GM12878 (cell line): ENCODE results near the gene PKP2. TPM values are rescaled to one million over a fixed set of nuclear protein-coding genes. Genes with fewer than 3 reads are reported as not detected.

Experiments
- ATAC-seq: fragments of 200-7000 bp; cut with Tn5 transposase; 3 replicates; pipeline ENCODE4 v1.9.1; 2020; ENCODE audit warnings: mild to moderate bottlenecking, moderate library complexity
- BruUV-seq: library from RNA; stranded (reverse); fragments of 400-500 nt; replicated peaks from 2 replicates; lab custom pipeline; 2021; lab: Mats Ljungman, UMichigan
- CTCF ChIA-PET: fragments of 300-600 bp; sonication (Branson Sonifier 250); formaldehyde crosslinking; extraction: SDS; loops from one replicate; lab custom pipeline; 2021; ENCODE audit warnings: inconsistent platforms; lab: Yijun Ruan, JAX
- POLR2A ChIA-PET: fragments of 350-600 bp; formaldehyde crosslinking; extraction: SDS; loops from one replicate; lab custom pipeline; 2021; ENCODE audit warnings: inconsistent platforms; lab: Charles Lee
- RAD21 ChIA-PET: fragments of 300-600 bp; sonication (Branson Sonifier 250); formaldehyde crosslinking; loops from one replicate; lab custom pipeline; 2023; ENCODE audit warnings: antibody characterized with exemption; ENCODE audit not compliant: unreplicated experiment; lab: Charles Lee
- SMC1A ChIA-PET: fragments of 300-600 bp; sonication (Branson Sonifier 250); formaldehyde crosslinking; loops from one replicate; lab custom pipeline; 2023; ENCODE audit not compliant: unreplicated experiment, uncharacterized antibody; lab: Charles Lee
- DNase-seq: peaks from one replicate; pipeline ENCODE4 v3.0.0-alpha.2; 2011; ENCODE audit warnings: low read depth, low spot score
- FAIRE-seq: peaks from 3 replicates; lab custom pipeline; 2011; peaks lifted over from hg19 to GRCh38; lab: Jason Lieb, UNC
- H2AFZ ChIP-seq: 2 replicates; pipeline ENCODE4 v1.6.0; 2011; ENCODE audit warnings: low read depth, low read length, control low read depth; ENCODE audit not compliant: control insufficient read depth
- H3K27ac ChIP-seq: 2 replicates; pipeline ENCODE4 v1.5.1; 2011; ENCODE audit warnings: control low read depth; ENCODE audit not compliant: control insufficient read depth, insufficient read depth
- H3K27me3 ChIP-seq, 2 experiments: replicated peaks in 1 of 2; 2 replicates each; pipeline versions ENCODE4 v1.6.0 to v1.6.1; 2011; ENCODE audit warnings: low read length in 1 of 2; ENCODE audit not compliant: control insufficient read depth in 2 of 2, insufficient read depth in 2 of 2
- H3K36me3 ChIP-seq, 2 experiments: 2 replicates each; pipeline ENCODE4 v1.5.1; 2011; ENCODE audit warnings: low read length in 1 of 2; ENCODE audit not compliant: control insufficient read depth in 2 of 2, insufficient read depth in 2 of 2
- H3K4me1 ChIP-seq: 2 replicates; pipeline ENCODE4 v1.6.1; 2011; ENCODE audit warnings: mild to moderate bottlenecking, low read length, moderate library complexity, mixed read lengths; ENCODE audit not compliant: control insufficient read depth, insufficient read depth
- H3K4me2 ChIP-seq: 2 replicates; pipeline ENCODE4 v1.6.0; 2011; ENCODE audit warnings: control low read depth; ENCODE audit not compliant: control insufficient read depth, insufficient read depth
- H3K4me3 ChIP-seq: fragments of 200-600 bp; sonication (generic); 2 replicates; pipeline ENCODE4 v1.5.1; 2016
- H3K79me2 ChIP-seq: 2 replicates; pipeline ENCODE4 v1.6.0; 2011; ENCODE audit warnings: low read length; ENCODE audit not compliant: control insufficient read depth, insufficient read depth
- H3K9ac ChIP-seq: 2 replicates; pipeline ENCODE4 v1.8.0; 2011; ENCODE audit warnings: low read length, control low read depth, mixed read lengths; ENCODE audit not compliant: control insufficient read depth, insufficient read depth
- H3K9me3 ChIP-seq: replicated peaks from 3 replicates; pipeline ENCODE4 v1.5.1; 2011; ENCODE audit warnings: mild to moderate bottlenecking, low read length; ENCODE audit not compliant: control insufficient read depth, insufficient read depth
- H4K20me1 ChIP-seq: 2 replicates; pipeline ENCODE4 v1.6.0; 2011; ENCODE audit not compliant: control insufficient read depth, insufficient read depth
- CHD2 ChIP-seq: IDR thresholded peaks from 2 replicates; pipeline ENCODE4 v1.6.1; 2011; ENCODE audit warnings: low read depth, low read length, improper control_type of control experiment, borderline replicate concordance
- RAD51 ChIP-seq: fragments of 450-650 bp; IDR thresholded peaks from 2 replicates; pipeline ENCODE4 v1.6.1; 2016; ENCODE audit warnings: moderate library complexity, mild to moderate bottlenecking, inconsistent platforms
- SMAD5 ChIP-seq: IDR thresholded peaks from 2 replicates; pipeline ENCODE4 v1.6.1; 2016; ENCODE audit warnings: antibody characterized with exemption, low read depth
- SREBF1 ChIP-seq: IDR thresholded peaks from 2 replicates; pipeline ENCODE4 v1.6.1; 2012; ENCODE audit warnings: mild to moderate bottlenecking, low read length
- ZSCAN29 ChIP-seq: fragments of 450-650 bp; IDR thresholded peaks from 2 replicates; pipeline ENCODE4 v1.6.1; 2017; ENCODE audit warnings: mild to moderate bottlenecking, moderate library complexity
- whole genome bisulfite sequencing: methylation state at CpG from one replicate; pipeline ENCODE4 v1.1.6; 2016; ENCODE audit warnings: low lambda C conversion rate; ENCODE audit not compliant: insufficient replicate concordance, insufficient coverage; ENCODE audit errors: missing lambda C conversion rate; 5-methylcytosine and 5-hydroxymethylcytosine counted together
- in situ Hi-C: fragments of 300-500 bp; cut with MboI; formaldehyde crosslinking; loops from 9 replicates; pipeline ENCODE4 v1.14.3; 2018; ENCODE audit warnings: mixed read lengths
- intact Hi-C: fragments of 100-400 bp; cut with micrococcal nuclease; formaldehyde crosslinking; loops from one replicate; pipeline ENCODE4 v1.14.2; 2022; ENCODE audit not compliant: unreplicated experiment
- polyA plus RNA-seq, 11 experiments: library from polyadenylated mRNA; depleted of rRNA in 4 of 11; unstranded in 6 of 11; stranded (reverse) in 5 of 11; fragments of >200 nt; fragmentation: Nextera tagmentation in 4 of 11; fragmentation: Illumina TruSeq in 1 of 11; extraction: Ambion mirVana in 4 of 11; extraction: Trizol in 1 of 11; gene quantifications; 1 replicate in 1 of 11; 2 replicates in 10 of 11; pipeline versions ENCODE4 v1.2.1 to v1.2.3, GENCODE V29; 2011 to 2016; ENCODE audit warnings: inconsistent platforms in 2 of 11, missing spikeins in 2 of 11, low read depth in 1 of 11
- total RNA-seq, 4 experiments: library from RNA; depleted of rRNA in 3 of 4; stranded (reverse); fragments of >200 nt in 3 of 4; fragmentation: Illumina TruSeq in 1 of 4; extraction: Trizol in 1 of 4; gene quantifications; 2 replicates each; pipeline versions ENCODE4 v1.2.1 to v1.2.3, GENCODE V29; 2013 to 2021
- TF ChIP-seq, protein P1 (sequence below): fragments of 150-350 bp; IDR thresholded peaks from 2 replicates; pipeline ENCODE4 v1.6.1; 2016; ENCODE audit warnings: low read depth, low read length
- TF ChIP-seq, protein P2 (sequence below): IDR thresholded peaks from 2 replicates; pipeline ENCODE4 v1.6.1; 2011; ENCODE audit warnings: borderline replicate concordance, low read depth, mild to moderate bottlenecking, moderate library complexity, low read length; ENCODE audit not compliant: insufficient read depth, poor library complexity, severe bottlenecking
- TF ChIP-seq, protein P3 (sequence below): IDR thresholded peaks from 2 replicates; pipeline ENCODE4 v1.6.1; 2012; ENCODE audit warnings: low read depth, low read length, improper control_type of control experiment

PKP2 gene
- total and polyA plus RNA-seq, 10 of the 15 experiments (the other 5 are each of a cell fraction or from before 2014, with no cell fraction given): 0.02 to 4.1 (median 0.07) TPM; not detected in 4

DNA sequence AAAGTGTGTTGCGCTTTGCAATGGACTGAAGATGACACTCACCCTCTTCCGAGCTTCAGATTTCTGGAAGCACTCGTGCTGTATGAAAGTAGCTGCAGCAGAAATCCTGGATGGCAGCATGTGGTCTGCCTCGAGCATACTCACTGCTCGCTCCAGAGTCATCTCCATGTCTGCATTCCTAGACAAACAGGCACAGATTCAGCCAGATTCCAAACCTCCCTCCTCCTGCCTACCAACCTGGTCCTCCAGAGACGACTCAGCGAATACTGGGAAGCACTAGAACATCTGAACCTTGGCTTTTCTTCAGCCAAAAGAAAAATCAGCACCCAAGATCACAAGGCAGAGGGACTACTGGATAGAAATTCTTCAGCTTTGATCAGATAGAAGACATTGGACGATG is 27.7 kb downstream of the PKP2 start:
- Histone ChIP-seq H3K27ac (no peak overlapping the region), H3K4me3 (no peak overlapping the region), H3K4me1 (no peaks in the 10 kb centered on the region), H3K9me3 (no peaks in the 10 kb centered on the region), H3K4me2 (no peak overlapping the region), H3K9ac (no peak overlapping the region), H4K20me1 (no peaks in the 10 kb centered on the region), H3K36me3 (no peaks in the 10 kb centered on the region), H3K27me3 (no peaks in the 10 kb centered on the region), H2AFZ (no peak overlapping the region), H3K79me2 (no peaks in the 10 kb centered on the region)
- no peak for ATAC-seq
- ChIA-PET RAD21 (no interaction called here), CTCF (no interaction called here), SMC1A (no interaction called here), POLR2A (no interaction called here)
- no peak for DNase-seq
- WGBS: 43% methylated on average over 8 of the region's 8 CpGs
- intact Hi-C loops (no loop called here), in situ Hi-C loops (no loop called here)
- no peak for TF ChIP-seq SREBF1
- TF ChIP-seq ZSCAN29: no peak
- no peak for FAIRE-seq
- no TSS peak for BruUV-seq

DNA sequence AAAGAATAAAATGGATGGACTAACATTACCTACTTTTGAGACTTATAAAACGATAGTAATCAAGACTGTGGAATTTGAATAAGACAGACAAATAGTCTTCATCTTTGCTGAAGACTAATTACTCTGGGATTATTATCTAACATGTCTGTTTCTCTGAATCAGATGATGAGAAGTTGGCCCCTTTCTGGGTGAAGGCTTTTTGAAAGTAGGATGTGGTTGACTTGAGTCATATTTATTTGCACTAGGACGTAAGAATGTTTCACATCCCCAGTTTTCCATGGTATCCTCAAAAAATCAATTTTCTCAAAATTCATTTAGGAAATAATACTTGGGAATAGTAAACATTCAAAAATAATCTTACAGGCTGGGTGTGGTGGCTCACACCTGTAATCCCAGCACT is 31.8 kb downstream of the PKP2 start:
- no peak for ATAC-seq
- H3K27ac ChIP-seq: no peak overlapping the region
- no peak overlapping the region for H3K4me2 ChIP-seq
- H3K27me3 ChIP-seq: no peaks in the 10 kb centered on the region
- no TSS peak for BruUV-seq
- CTCF ChIA-PET: no interaction called here
- 0% methylated on average over 2 of the region's 2 CpGs for whole genome bisulfite sequencing
- no peak overlapping the region for H3K9ac ChIP-seq
- in situ Hi-C loops (no loop called here), intact Hi-C loops (no loop called here)
- H2AFZ ChIP-seq: no peak overlapping the region
- H3K79me2 ChIP-seq: no peaks in the 10 kb centered on the region
- TF ChIP-seq RAD51 (no peak), CHD2 (no peak), SMAD5 (no peak)
- TF ChIP-seq, protein P1, sequence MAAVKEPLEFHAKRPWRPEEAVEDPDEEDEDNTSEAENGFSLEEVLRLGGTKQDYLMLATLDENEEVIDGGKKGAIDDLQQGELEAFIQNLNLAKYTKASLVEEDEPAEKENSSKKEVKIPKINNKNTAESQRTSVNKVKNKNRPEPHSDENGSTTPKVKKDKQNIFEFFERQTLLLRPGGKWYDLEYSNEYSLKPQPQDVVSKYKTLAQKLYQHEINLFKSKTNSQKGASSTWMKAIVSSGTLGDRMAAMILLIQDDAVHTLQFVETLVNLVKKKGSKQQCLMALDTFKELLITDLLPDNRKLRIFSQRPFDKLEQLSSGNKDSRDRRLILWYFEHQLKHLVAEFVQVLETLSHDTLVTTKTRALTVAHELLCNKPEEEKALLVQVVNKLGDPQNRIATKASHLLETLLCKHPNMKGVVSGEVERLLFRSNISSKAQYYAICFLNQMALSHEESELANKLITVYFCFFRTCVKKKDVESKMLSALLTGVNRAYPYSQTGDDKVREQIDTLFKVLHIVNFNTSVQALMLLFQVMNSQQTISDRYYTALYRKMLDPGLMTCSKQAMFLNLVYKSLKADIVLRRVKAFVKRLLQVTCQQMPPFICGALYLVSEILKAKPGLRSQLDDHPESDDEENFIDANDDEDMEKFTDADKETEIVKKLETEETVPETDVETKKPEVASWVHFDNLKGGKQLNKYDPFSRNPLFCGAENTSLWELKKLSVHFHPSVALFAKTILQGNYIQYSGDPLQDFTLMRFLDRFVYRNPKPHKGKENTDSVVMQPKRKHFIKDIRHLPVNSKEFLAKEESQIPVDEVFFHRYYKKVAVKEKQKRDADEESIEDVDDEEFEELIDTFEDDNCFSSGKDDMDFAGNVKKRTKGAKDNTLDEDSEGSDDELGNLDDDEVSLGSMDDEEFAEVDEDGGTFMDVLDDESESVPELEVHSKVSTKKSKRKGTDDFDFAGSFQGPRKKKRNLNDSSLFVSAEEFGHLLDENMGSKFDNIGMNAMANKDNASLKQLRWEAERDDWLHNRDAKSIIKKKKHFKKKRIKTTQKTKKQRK: no peak
- TF ChIP-seq, protein P2, sequence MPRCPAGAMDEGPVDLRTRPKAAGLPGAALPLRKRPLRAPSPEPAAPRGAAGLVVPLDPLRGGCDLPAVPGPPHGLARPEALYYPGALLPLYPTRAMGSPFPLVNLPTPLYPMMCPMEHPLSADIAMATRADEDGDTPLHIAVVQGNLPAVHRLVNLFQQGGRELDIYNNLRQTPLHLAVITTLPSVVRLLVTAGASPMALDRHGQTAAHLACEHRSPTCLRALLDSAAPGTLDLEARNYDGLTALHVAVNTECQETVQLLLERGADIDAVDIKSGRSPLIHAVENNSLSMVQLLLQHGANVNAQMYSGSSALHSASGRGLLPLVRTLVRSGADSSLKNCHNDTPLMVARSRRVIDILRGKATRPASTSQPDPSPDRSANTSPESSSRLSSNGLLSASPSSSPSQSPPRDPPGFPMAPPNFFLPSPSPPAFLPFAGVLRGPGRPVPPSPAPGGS: no peak
- TF ChIP-seq, protein P3, sequence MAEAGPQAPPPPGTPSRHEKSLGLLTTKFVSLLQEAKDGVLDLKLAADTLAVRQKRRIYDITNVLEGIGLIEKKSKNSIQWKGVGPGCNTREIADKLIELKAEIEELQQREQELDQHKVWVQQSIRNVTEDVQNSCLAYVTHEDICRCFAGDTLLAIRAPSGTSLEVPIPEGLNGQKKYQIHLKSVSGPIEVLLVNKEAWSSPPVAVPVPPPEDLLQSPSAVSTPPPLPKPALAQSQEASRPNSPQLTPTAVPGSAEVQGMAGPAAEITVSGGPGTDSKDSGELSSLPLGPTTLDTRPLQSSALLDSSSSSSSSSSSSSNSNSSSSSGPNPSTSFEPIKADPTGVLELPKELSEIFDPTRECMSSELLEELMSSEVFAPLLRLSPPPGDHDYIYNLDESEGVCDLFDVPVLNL: no peak
- POLR2A ChIA-PET: no interaction called here
- RAD21 ChIA-PET: no interaction called here
- no peaks in the 10 kb centered on the region for H4K20me1 ChIP-seq
- no peaks in the 10 kb centered on the region for H3K9me3 ChIP-seq
- no peak for DNase-seq
- SMC1A ChIA-PET: no interaction called here
- H3K36me3 ChIP-seq: no peaks in the 10 kb centered on the region
- H3K4me3 ChIP-seq: no peak overlapping the region
- H3K4me1 ChIP-seq: no peaks in the 10 kb centered on the region
- no peak for FAIRE-seq
